Esophagus squamous epithelium (tissue), 4 donors: ENCODE measurements around the gene SEMA6D.

Experiments used
- CTCF ChIP-seq, 6 experiments: fragments of 450-650 bp in 4 of 6; fragments of 200-600 bp in 2 of 6; sonication (generic) in 2 of 6; IDR thresholded peaks; one replicate each; pipeline ENCODE4 v1.5.1; 2016 to 2019; ENCODE audit warnings: antibody characterized with exemption in 6 of 6, mild to moderate bottlenecking in 4 of 6, moderate library complexity in 4 of 6
- POLR2A ChIP-seq, 4 donors: fragments of 450-650 bp; IDR thresholded peaks; one replicate each; pipeline ENCODE4 v1.6.1; 2017; ENCODE audit warnings: antibody characterized with exemption in 4 of 4, mild to moderate bottlenecking in 4 of 4, moderate library complexity in 3 of 4

GRCh38 chr15:47794252-47794914 lies 77.1 kb downstream of the SEMA6D start:
- no peak for TF ChIP-seq CTCF (IDR thresholded peaks at IDR 0.05)
- no peak for TF ChIP-seq POLR2A (IDR thresholded peaks at IDR 0.05)
